Fibroblast of gingiva (primary cell): Measurements from ENCODE around the gene EPM2A.

Experiments
- DNase-seq: peaks from one replicate; pipeline ENCODE4 v3.0.0-alpha.2; 2011; ENCODE audit warnings: low read depth

The EPM2A gene

GRCh38 chr6:145670311-145670710, 65.0 kb downstream of the EPM2A start:
- peak; percentile 22 for DNase-seq

- peak; percentile 69 for DNase-seq
Observed at GRCh38 chr6:145669627-145670034, 65.7 kb downstream of the EPM2A start.

GRCh38 chr6:145668844-145669243, 66.5 kb downstream of the EPM2A start:
- no peak for DNase-seq

- DNase-seq: no peak
Observed at GRCh38 chr6:145660676-145661075, 74.6 kb downstream of the EPM2A start.

- no peak for DNase-seq
Observed at GRCh38 chr6:145656128-145656527, 79.2 kb downstream of the EPM2A start.

- no peak for DNase-seq
Observed at GRCh38 chr6:145652572-145652971, 82.7 kb downstream of the EPM2A start.

- DNase-seq: no peak
Observed at GRCh38 chr6:145651988-145652387, 83.3 kb downstream of the EPM2A start.

- DNase-seq: no peak
Observed at GRCh38 chr6:145648149-145648548, 87.2 kb downstream of the EPM2A start.

- DNase-seq: no peak
Observed at GRCh38 chr6:145647602-145648001, 87.7 kb downstream of the EPM2A start.

- no peak for DNase-seq
Observed at GRCh38 chr6:145643760-145644159, 91.6 kb downstream of the EPM2A start.

GRCh38 chr6:145633981-145634627, 101.2 kb downstream of the EPM2A start:
- DNase-seq: peak; percentile 68

- DNase-seq: no peak
Observed at GRCh38 chr6:145632971-145633370, 102.3 kb downstream of the EPM2A start.

GRCh38 chr6:145631374-145631773, 103.9 kb downstream of the EPM2A start:
- DNase-seq: no peak

GRCh38 chr6:145630598-145630997, 104.7 kb downstream of the EPM2A start:
- DNase-seq: no peak

- no peak for DNase-seq
Observed at GRCh38 chr6:145629478-145629877, 105.8 kb downstream of the EPM2A start.

- no peak for DNase-seq
Observed at GRCh38 chr6:145627451-145627850, 107.9 kb downstream of the EPM2A start.

GRCh38 chr6:145626857-145627256, 108.5 kb downstream of the EPM2A start:
- peak; percentile 2 for DNase-seq

GRCh38 chr6:145623231-145623630, 112.1 kb downstream of the EPM2A start:
- DNase-seq: no peak

GRCh38 chr6:145621776-145622175, 113.5 kb downstream of the EPM2A start:
- no peak for DNase-seq

GRCh38 chr6:145620088-145620487, 115.2 kb downstream of the EPM2A start:
- no peak for DNase-seq

GRCh38 chr6:145609521-145609920, 125.8 kb downstream of the EPM2A start:
- no peak for DNase-seq

GRCh38 chr6:145608850-145609249, 126.5 kb downstream of the EPM2A start:
- no peak for DNase-seq

- DNase-seq: no peak
Observed at GRCh38 chr6:145603991-145604390, 131.3 kb downstream of the EPM2A start.

GRCh38 chr6:145603424-145603833, 131.9 kb downstream of the EPM2A start:
- no peak for DNase-seq
